GM18508 (cell line): ENCODE data around the gene COL5A1.

Source experiments
- ATAC-seq: cut with Tn5 transposase; IDR thresholded peaks from one replicate; pipeline ENCODE4 v1.9.1; 2021; ENCODE audit warnings: moderate number of reproducible peaks; ENCODE audit not compliant: insufficient read depth, unreplicated experiment

COL5A1 gene

GRCh38 chr9:134606951-134607731 lies 34.5 kb upstream of the COL5A1 start:
- ATAC-seq, result no peak

DNA sequence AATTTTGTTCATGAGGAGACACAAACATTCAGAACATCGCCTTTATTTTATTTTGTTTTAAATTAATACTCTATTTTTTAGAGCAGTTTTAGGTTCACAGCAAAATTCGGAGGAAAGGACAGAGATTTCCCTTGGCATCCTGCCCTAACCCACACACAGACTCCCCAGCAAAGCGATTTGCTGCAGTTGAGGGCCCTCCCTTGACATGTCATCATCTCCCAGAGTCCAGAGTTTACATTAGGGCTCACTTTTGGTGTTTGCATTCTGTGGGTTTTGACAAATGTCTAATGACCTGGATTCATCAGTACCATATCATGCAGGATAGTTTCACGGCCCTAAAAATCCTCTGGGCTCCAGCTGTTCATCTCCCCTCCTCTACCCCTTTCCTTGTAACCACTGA lies 33.6 kb upstream of the COL5A1 start:
- ATAC-seq, result no peak

DNA sequence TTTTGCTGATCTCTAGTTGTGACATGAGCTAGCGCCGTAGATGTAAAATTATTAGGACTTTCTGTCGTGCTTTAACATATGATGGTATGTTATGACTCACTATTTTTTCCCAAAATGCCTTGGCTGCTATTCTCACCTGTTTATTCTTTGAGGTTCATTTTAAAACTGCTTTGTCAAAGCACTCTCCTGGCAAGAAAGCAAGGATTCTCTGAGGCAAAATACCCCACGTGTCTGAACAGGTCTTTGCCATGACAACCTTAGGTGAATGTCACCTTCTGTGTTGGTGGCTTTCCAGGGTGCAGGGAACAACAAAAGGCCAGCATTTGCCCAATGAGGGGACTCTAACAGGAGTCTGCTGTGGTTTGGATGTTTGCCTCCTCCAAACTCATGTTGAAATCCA lies 30.6 kb upstream of the COL5A1 start:
- ATAC-seq, result no peak

DNA sequence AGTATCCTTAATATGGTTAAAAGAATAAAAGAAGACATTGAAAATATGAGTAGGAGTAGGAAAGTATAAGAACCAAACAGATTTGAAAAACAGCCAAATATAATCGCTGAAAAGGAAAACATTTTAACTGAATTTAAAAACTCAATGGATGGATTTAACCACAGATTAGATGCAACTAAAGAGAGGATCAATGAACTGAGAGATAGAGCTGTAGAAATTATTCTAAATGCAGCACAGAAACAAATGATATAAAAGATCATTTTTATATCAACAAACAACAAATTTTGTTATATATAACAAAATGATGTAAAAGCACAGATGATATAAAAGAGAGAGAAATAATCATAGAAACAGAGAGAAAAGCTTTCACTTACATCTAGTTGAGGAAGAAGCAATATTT lies 29.3 kb upstream of the COL5A1 start:
- no peak for ATAC-seq

GRCh38 chr9:134612715-134613114 lies 28.9 kb upstream of the COL5A1 start:
- ATAC-seq, result no peak

DNA sequence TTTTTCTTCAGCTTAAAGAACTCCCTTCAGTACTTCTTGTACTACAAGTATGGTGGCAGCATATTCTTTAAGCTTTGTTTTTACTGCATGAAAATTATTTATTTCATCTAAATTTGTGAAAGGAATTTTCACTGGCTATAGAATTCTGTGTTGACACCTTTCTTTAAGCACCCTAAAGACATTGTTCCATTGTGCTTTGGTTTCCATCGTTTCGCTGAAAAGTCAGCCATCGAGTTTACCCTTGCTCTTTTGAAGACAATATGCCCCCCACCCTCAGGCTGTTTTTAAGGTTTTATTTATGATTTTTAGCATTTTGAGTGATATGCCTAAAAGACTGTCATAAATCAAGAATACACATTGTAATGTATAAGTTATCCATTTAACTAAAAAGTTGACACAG lies 27.3 kb upstream of the COL5A1 start:
- ATAC-seq, result no peak

- ATAC-seq, result no peak
Observed at GRCh38 chr9:134616341-134616740, 25.3 kb upstream of the COL5A1 start.

DNA sequence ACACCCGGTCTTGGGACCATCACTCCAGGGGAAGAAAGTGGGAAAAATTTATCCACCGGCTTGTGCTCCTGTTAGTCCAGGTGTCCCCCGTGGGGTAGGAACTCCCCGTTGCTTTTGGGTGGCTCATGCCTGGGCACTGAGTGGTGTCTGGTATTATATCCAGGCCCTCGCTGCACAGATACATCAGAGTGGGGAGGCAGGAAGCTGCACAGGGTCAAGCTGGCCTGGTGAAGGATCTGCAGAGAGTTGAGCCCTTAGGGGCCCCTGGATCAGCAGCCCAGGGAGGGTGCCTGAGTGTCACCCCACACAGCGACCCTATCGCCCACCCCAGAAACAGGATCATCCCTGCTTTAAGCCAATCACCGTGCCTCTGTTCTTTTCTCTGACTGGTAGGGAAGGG lies 24.4 kb upstream of the COL5A1 start:
- ATAC-seq, result no peak

GRCh38 chr9:134617836-134618162 lies 23.8 kb upstream of the COL5A1 start:
- ATAC-seq, result no peak

- ATAC-seq, result no peak
Observed at GRCh38 chr9:134618163-134618832, 23.3 kb upstream of the COL5A1 start.

GRCh38 chr9:134618833-134619447 lies 22.7 kb upstream of the COL5A1 start:
- ATAC-seq, result no peak

- ATAC-seq, result no peak
Observed at GRCh38 chr9:134619448-134619982, 22.1 kb upstream of the COL5A1 start.

- ATAC-seq, result no peak
Observed at GRCh38 chr9:134619983-134620661, 21.5 kb upstream of the COL5A1 start.

GRCh38 chr9:134620751-134621557 lies 20.6 kb upstream of the COL5A1 start:
- ATAC-seq, result no peak

- no peak for ATAC-seq
Observed at GRCh38 chr9:134621558-134622110, 20.0 kb upstream of the COL5A1 start.

GRCh38 chr9:134622896-134623257 lies 18.7 kb upstream of the COL5A1 start:
- no peak for ATAC-seq

- no peak for ATAC-seq
Observed at GRCh38 chr9:134623258-134624066, 18.1 kb upstream of the COL5A1 start.

DNA sequence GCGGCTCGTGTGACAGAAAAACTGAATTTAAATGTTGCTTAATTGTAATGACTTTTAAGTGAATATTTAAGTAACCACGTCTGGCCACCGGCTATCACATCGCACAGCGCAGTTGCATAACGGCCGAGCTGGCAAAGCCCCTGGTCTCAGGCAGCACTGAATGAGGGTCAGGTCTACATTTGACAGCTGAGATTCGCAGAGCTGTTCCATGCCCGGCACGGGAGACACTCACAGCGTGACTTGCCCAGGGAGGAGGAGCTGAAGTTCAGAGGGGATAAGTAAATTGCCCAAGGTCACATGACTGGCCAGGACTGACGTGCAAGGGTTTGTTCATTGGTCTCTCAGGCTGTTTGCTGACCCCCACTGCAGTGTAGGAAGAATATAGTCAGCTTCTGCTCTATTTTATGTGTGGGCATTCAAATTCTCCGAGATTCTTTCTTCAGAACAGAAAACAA lies 17.4 kb upstream of the COL5A1 start:
- no peak for ATAC-seq

DNA sequence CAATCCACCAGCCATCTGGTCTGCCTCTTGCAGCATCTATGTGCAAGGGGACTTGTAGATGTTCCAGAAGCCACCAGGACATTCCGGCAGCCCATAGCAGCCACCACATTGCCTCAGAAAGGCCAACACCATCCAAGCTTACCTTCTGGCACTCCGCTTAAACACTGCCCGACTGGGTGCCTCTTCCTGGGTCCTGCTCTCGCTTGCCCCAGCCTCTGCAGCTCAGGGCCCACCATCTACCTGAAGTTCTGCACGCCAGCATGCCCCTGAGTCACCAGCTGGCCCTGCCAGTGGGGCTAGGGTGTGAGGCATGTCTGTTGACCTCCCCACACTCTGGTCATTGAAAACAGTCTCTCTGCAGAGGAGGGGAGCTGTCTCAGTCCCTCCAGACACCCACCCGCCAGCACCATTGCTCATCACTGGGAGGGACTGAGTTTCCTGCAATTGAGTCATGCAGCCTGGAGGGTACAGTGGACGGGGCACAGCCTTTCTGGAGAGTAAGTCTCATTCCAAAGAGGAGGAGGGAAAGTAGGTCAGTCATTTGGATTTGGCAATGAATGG lies 16.9 kb upstream of the COL5A1 start:
- ATAC-seq, result no peak
